ENCODE results near the gene OR11L1.

Gene OR11L1

GRCh38 chr1:247797518-247797917 is 44.2 kb downstream of the OR11L1 start:
- DNase-seq: no peak
